Neuron (in vitro differentiated cells): ENCODE measurements around the gene PIAS1.
"Not testable (repeated sequence)": the region's sequence is repeated elsewhere in the genome, so short reads cannot be mapped to it uniquely, and the experiment has no call there.

Experiments
- H2AFZ ChIP-seq: one replicate; pipeline ENCODE4 v1.6.1; 2013; ENCODE audit warnings: low read depth, mild to moderate bottlenecking, inconsistent platforms, low read length, moderate library complexity
- H3K27me3 ChIP-seq: one replicate; pipeline ENCODE4 v1.6.1; 2013; ENCODE audit warnings: low read length; ENCODE audit not compliant: insufficient read depth
- H3K36me3 ChIP-seq: one replicate; pipeline ENCODE4 v1.6.1; 2013; ENCODE audit warnings: low read length; ENCODE audit not compliant: insufficient read depth
- H3K4me1 ChIP-seq: one replicate; pipeline ENCODE4 v1.6.1; 2013; ENCODE audit warnings: low read length; ENCODE audit not compliant: insufficient read depth
- H3K4me3 ChIP-seq: 2 replicates; pipeline ENCODE4 v1.5.1; 2013; ENCODE audit warnings: mild to moderate bottlenecking, low read length, moderate library complexity
- H3K9me3 ChIP-seq: one replicate; pipeline ENCODE4 v1.6.1; 2013; ENCODE audit warnings: low read length

The PIAS1 gene

GRCh38 chr15:68201879-68202261 is 147.8 kb downstream of the PIAS1 start:
- Histone ChIP-seq H3K36me3 (peaks cover 8% of the 10 kb centered on the region), H2AFZ (no peak overlapping the region), H3K4me1 (peaks cover 3% of the 10 kb centered on the region), H3K27me3 (no peaks in the 10 kb centered on the region), H3K4me3 (no peak overlapping the region), H3K9me3 (no peaks in the 10 kb centered on the region)

DNA sequence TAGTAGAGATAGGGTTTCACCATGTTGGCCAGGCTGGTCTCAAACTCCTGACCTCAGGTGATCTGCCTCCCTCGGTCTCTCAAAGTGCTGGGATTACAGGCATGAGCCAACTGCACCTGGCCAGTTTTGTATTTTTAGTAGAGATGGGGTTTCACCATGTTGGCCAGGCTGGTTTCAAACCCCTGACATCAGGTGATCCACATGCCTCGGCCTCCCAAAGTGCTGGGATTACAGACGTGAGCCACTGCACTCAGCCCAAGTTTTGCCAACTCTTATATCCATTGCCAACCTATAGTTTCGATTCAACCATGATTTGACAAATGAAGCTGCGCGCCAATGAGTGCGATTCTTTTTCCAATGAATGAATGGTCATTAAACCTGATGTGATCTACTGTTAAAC is 148.9 kb downstream of the PIAS1 start:
- not testable (repeated sequence) for H2AFZ ChIP-seq, H3K4me3 ChIP-seq, H3K4me1 ChIP-seq, H3K27me3 ChIP-seq, H3K36me3 ChIP-seq, H3K9me3 ChIP-seq

DNA sequence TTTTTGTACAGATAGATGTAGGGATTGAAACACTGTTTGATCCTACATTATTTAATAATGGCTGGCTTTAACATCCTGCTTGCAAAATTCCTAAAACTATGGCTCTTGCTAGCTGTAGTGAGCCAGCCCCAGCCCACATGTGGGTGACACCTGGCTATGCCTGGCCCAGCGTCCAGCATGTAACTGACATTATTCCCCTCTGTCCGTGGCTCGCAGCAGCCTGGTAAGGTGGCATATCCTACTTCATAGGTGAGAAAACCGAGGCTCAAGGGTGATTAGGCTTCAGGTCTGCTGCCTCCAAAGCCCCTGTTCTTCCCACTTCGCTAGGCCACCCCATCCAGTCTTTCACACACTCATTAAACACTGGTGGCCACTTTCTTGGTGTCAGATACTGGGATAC is 149.4 kb downstream of the PIAS1 start:
- H3K4me1 ChIP-seq = peaks cover 3% of the 10 kb centered on the region
- no peaks in the 10 kb centered on the region for H3K27me3 ChIP-seq
- peaks cover 6% of the 10 kb centered on the region for H3K36me3 ChIP-seq
- no peak overlapping the region for H3K4me3 ChIP-seq
- no peaks in the 10 kb centered on the region for H3K9me3 ChIP-seq
- H2AFZ ChIP-seq = no peak overlapping the region

DNA sequence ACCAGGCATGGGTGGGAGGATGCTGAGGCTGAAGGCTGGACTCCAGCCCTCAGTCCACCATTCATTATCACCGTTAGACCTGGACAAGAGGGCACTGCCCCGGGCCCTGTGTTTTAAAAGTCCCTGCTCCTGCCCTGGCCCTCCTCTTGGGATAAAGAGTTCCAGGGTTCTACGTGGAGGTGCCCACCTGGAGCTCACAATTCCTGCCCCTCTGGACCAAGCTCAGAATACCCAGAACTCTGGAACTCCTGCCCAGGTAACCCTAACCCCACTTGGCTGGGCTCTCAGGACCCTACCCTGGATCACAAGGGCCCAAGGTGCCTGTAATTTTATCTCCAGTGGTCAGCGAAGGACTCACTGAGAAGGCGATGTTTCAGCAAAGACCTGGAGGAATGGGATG is 149.8 kb downstream of the PIAS1 start:
- Histone ChIP-seq H3K4me1 (peaks cover 3% of the 10 kb centered on the region), H3K4me3 (no peak overlapping the region), H3K36me3 (peaks cover 6% of the 10 kb centered on the region), H3K27me3 (no peaks in the 10 kb centered on the region), H2AFZ (no peak overlapping the region), H3K9me3 (no peaks in the 10 kb centered on the region)

DNA sequence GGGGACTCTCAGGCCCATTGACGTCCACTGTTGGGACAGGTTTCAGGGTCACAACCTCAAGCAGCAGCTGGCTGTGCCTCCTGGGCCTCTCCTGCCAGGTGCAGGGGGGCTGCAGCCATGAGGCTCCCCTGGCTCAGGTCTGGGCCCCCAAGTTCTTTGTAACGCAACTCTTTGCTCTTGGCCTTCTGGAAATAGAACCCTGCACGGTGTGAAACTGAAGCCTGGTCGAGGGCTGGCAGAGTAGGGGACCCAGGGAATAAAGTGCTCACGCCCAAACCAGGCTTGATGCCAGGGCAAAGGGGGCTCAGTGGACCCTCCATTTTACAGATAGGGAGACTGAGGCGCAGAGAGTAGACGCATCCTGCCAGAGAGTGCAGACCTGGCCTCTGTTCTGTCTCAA is 150.2 kb downstream of the PIAS1 start:
- Histone ChIP-seq H3K9me3 (no peaks in the 10 kb centered on the region), H2AFZ (no peak overlapping the region), H3K4me1 (peaks cover 3% of the 10 kb centered on the region), H3K36me3 (peaks cover 6% of the 10 kb centered on the region), H3K4me3 (no peak overlapping the region), H3K27me3 (no peaks in the 10 kb centered on the region)

GRCh38 chr15:68204776-68205557 is 150.9 kb downstream of the PIAS1 start, which contains the start of gene CALML4:
CALML4 (minus strand) TSS chr15:68205332; CDS start chr15:68205247, 85 bp downstream.
- peaks cover 6% of the 10 kb centered on the region for H3K36me3 ChIP-seq
- H3K27me3 ChIP-seq = no peaks in the 10 kb centered on the region
- H3K9me3 ChIP-seq = no peaks in the 10 kb centered on the region
- no peak within 1 kb of the TSS for H3K4me3 ChIP-seq
- no peak within 1 kb of the TSS for H2AFZ ChIP-seq
- no peaks in the 10 kb centered on the region for H3K4me1 ChIP-seq

DNA sequence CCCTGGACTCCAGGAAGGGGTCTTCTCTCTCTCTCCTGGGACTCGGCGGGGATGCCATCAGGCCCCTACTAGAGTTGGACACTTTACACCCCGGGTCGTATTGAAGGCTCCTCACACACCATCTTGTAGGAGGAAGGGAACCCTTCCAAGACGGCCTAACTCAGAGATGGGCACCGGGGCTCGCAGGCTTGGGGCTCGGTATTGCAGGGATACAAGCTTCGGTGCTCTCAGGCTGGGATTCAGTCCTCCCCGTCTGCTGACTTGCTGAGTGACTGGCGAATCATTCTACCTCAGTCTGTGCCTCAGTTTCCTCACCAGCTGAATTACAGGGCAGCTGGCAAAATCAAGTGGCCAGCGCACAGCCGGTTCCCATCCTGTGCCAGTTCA is 151.4 kb downstream of the PIAS1 start:
- H3K27me3 ChIP-seq = no peaks in the 10 kb centered on the region
- H3K4me1 ChIP-seq = no peaks in the 10 kb centered on the region
- H3K36me3 ChIP-seq = peaks cover 6% of the 10 kb centered on the region
- H3K9me3 ChIP-seq = no peaks in the 10 kb centered on the region
- H3K4me3 ChIP-seq = no peak overlapping the region
- H2AFZ ChIP-seq = no peak overlapping the region

GRCh38 chr15:68205954-68206539 is 151.9 kb downstream of the PIAS1 start:
- no peak overlapping the region for H2AFZ ChIP-seq
- no peaks in the 10 kb centered on the region for H3K9me3 ChIP-seq
- H3K36me3 ChIP-seq = peaks cover 8% of the 10 kb centered on the region
- H3K4me1 ChIP-seq = no peaks in the 10 kb centered on the region
- no peaks in the 10 kb centered on the region for H3K27me3 ChIP-seq
- H3K4me3 ChIP-seq = no peak overlapping the region

- no peaks in the 10 kb centered on the region for H3K4me1 ChIP-seq
- H3K4me3 ChIP-seq = no peak overlapping the region
- no peaks in the 10 kb centered on the region for H3K27me3 ChIP-seq
- no peak overlapping the region for H2AFZ ChIP-seq
- peaks cover 11% of the 10 kb centered on the region for H3K36me3 ChIP-seq
- no peaks in the 10 kb centered on the region for H3K9me3 ChIP-seq
Measured at GRCh38 chr15:68206711-68207151, 152.6 kb downstream of the PIAS1 start.

DNA sequence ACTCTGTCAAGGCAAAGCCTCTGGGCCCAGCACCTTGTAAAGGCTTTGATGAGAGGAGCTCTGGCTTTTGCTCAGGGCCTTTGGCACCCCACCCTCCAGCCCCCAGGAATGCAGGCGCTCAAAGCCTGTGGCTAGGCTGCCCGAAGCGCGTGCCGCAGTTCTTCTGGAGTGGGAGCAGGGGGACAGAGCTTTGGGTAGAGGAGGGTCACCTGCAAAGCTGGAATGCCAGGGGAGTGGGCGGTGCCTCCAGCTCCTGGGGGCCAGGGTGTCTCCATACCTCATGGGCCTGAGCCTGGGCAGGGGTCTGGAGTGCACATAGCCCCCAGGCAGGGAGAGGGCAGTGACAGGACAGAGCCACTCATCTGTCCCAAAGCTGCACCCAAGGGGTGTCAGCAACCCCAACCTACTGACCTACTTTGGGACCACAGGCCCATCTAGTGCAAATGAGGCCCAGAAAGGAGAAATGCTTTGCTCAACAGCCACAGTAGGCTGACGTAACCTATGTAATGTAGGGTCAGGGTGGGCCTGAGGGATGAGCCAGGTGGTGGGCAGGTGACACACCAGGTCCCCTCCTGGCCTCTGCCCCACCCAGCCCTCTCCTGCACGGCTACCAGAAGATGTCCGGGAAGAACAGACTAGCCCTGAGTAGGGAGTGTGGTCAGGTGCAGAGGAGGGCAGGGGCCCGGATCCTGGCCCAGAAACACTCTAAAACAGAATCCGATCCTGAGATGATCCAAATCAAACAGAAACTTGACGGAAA is 153.2 kb downstream of the PIAS1 start:
- Histone ChIP-seq H3K4me3 (no peak overlapping the region), H3K4me1 (no peaks in the 10 kb centered on the region), H3K9me3 (no peaks in the 10 kb centered on the region), H3K27me3 (no peaks in the 10 kb centered on the region), H3K36me3 (peaks cover 15% of the 10 kb centered on the region), H2AFZ (no peak overlapping the region)

- H3K36me3 ChIP-seq = peaks cover 15% of the 10 kb centered on the region
- no peaks in the 10 kb centered on the region for H3K4me1 ChIP-seq
- no peak overlapping the region for H3K4me3 ChIP-seq
- no peaks in the 10 kb centered on the region for H3K9me3 ChIP-seq
- no peaks in the 10 kb centered on the region for H3K27me3 ChIP-seq
- H2AFZ ChIP-seq = no peak overlapping the region
Measured at GRCh38 chr15:68208136-68208535, 154.0 kb downstream of the PIAS1 start.

DNA sequence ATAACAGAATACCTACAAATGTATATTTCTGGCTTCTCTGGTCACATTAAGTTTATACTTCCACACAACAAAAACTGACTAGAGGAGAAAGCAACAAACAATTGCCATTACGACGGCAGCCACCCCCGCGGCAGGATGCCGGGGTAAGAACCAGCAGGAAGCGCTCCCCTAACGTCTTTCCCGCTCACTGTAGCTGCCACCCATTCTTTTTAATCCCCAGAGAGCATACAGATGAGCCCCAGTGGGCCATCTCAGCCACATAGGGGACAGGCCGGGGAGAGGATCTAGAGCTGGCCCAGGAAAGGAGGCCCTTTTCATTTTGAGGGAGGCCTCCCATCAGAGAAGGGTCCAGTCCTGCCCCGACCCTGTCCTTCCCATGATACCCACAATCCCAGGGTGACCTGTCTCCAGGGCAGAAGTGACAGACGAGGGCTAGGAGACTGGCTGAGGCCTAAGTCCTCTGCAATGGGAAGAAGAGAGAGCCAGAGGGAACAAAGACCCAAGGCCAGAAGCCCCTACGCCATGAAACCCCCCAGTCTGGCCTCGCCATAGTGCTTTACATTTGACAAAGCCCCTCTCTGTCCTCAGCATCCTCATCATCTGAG is 154.6 kb downstream of the PIAS1 start:
- no peaks in the 10 kb centered on the region for H3K27me3 ChIP-seq
- H3K4me1 ChIP-seq = no peaks in the 10 kb centered on the region
- H3K36me3 ChIP-seq = peaks cover 15% of the 10 kb centered on the region
- no peak overlapping the region for H3K4me3 ChIP-seq
- H2AFZ ChIP-seq = no peak overlapping the region
- no peaks in the 10 kb centered on the region for H3K9me3 ChIP-seq

DNA sequence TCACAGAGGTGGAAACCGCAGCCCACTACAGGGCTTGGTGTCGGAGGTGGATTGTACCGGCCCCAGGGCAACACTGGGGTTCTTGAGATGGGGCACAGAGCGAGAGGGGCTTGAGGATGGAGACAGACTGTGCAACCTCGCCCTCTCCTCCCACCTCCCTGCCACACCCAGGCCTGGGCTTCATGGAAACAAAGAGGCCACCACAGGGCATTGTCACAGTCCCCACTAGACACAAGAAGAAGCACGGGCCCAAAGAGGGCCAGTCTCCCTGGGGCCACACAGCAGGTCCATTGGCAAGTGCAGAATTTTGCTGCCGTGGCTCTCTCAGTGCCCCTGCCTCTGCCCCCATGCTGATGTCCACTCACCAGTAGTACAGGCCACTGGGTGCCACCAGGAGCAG is 155.2 kb downstream of the PIAS1 start:
- H3K27me3 ChIP-seq = no peaks in the 10 kb centered on the region
- no peaks in the 10 kb centered on the region for H3K4me1 ChIP-seq
- H3K9me3 ChIP-seq = no peaks in the 10 kb centered on the region
- H3K36me3 ChIP-seq = peaks cover 15% of the 10 kb centered on the region
- no peak overlapping the region for H3K4me3 ChIP-seq
- H2AFZ ChIP-seq = no peak overlapping the region
